ENCODE results near the gene PHLDA1. TPM values are rescaled to one million over a fixed set of nuclear protein-coding genes. Genes with fewer than 3 reads are reported as not detected.

Gene PHLDA1
- total RNA-seq, 2 donors from 2014 or later = 8.8 to 11.8 TPM

DNA sequence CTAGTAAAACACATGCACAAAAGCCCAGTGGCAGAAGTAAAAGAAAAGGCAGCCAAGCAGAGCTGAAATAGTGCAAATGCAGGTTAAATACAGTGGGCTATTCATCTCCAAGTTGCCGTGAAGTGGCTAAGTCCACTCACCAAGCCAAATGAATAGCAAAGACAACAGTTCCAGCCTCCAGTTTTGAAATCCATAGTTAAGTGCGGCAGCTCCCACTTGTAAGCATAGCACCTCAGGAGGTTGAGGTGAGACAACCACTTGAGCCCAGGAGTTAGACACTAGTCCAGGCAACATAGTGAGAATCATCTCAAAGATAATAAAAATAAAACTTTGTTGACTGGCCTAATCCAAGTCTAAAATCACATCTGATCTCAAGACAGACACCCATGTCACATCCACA, 9.8 kb upstream of the PHLDA1 start:
- no peaks in the 10 kb centered on the region for H3K9me3 ChIP-seq
- no peaks in the 10 kb centered on the region for H3K36me3 ChIP-seq
- no peak overlapping the region for H3K4me3 ChIP-seq
- no peak for TF ChIP-seq POLR2AphosphoS5 (IDR thresholded peaks at IDR 0.05)
- no peak for TF ChIP-seq POLR2A (IDR thresholded peaks at IDR 0.05)
- TF ChIP-seq, protein P1, sequence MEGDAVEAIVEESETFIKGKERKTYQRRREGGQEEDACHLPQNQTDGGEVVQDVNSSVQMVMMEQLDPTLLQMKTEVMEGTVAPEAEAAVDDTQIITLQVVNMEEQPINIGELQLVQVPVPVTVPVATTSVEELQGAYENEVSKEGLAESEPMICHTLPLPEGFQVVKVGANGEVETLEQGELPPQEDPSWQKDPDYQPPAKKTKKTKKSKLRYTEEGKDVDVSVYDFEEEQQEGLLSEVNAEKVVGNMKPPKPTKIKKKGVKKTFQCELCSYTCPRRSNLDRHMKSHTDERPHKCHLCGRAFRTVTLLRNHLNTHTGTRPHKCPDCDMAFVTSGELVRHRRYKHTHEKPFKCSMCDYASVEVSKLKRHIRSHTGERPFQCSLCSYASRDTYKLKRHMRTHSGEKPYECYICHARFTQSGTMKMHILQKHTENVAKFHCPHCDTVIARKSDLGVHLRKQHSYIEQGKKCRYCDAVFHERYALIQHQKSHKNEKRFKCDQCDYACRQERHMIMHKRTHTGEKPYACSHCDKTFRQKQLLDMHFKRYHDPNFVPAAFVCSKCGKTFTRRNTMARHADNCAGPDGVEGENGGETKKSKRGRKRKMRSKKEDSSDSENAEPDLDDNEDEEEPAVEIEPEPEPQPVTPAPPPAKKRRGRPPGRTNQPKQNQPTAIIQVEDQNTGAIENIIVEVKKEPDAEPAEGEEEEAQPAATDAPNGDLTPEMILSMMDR (IDR thresholded peaks at IDR 0.05) = no peak
- intact Hi-C loops (cut with DNase I) = no loop called here
- WGBS = 78% methylated on average over 2 of the region's 2 CpGs
- no peaks in the 10 kb centered on the region for H3K4me1 ChIP-seq (replicated peaks)
- no peak for DNase-seq (ENCODE audit: low spot score)
- no peak overlapping the region for H3K27ac ChIP-seq
- no peaks in the 10 kb centered on the region for H3K27me3 ChIP-seq (replicated peaks; ENCODE audit: insufficient read depth)

DNA sequence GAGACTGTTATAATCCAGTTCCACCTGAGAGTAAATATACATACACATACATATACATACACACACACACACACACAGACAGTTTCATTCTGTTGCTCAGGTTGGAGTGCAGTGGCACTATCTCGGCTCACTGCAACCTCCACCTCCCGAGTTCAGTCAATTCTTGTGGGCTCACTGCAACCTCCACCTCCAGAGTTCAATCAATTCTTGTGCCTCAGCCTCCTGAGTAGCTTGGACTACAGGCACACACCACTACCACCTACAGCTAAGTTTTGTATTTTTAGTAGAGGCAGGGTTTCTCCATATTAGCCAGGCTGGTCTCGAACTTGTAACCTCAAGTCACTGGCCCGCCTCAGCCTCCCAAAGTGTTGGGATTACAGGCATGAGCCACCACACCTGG, 8.9 kb upstream of the PHLDA1 start:
- no peak overlapping the region for H3K4me3 ChIP-seq
- DNase-seq (ENCODE audit: low spot score) = no peak
- intact Hi-C loops (cut with DNase I) = no loop called here
- no peak for TF ChIP-seq POLR2A (IDR thresholded peaks at IDR 0.05)
- TF ChIP-seq, protein P1 (IDR thresholded peaks at IDR 0.05) = no peak
- TF ChIP-seq POLR2AphosphoS5 (IDR thresholded peaks at IDR 0.05) = no peak
- H3K9me3 ChIP-seq = no peaks in the 10 kb centered on the region
- H3K27ac ChIP-seq = no peak overlapping the region
- no peaks in the 10 kb centered on the region for H3K27me3 ChIP-seq (replicated peaks; ENCODE audit: insufficient read depth)
- H3K4me1 ChIP-seq (replicated peaks) = no peaks in the 10 kb centered on the region
- WGBS = 87% methylated on average over 4 of the region's 4 CpGs
- H3K36me3 ChIP-seq = no peaks in the 10 kb centered on the region

DNA sequence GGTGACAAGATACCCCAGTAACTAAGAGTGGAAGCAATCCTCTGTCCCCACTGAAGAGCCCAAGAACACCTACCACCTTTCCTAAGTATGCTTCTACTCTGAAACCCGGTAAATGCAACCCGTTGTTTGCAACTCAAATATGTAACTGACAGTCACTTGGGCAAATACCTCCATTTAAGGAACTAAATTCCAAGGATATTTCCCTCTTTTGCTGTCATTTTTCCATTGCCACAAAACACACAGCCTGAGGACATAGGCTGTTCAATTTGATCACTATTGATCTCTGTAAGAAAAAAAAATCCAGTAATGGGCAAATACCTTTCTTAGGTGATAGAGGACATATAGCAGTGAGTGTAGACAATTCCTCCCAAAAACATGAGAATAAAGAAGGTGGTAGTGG, 6.6 kb upstream of the PHLDA1 start:
- Histone ChIP-seq H3K27ac (no peak overlapping the region), H3K9me3 (no peaks in the 10 kb centered on the region), H3K36me3 (no peaks in the 10 kb centered on the region), H3K4me1 (replicated peaks) (no peaks in the 10 kb centered on the region), H3K4me3 (no peak overlapping the region), H3K27me3 (replicated peaks; ENCODE audit: insufficient read depth) (no peaks in the 10 kb centered on the region)
- TF ChIP-seq POLR2AphosphoS5 (IDR thresholded peaks at IDR 0.05) = no peak
- TF ChIP-seq, protein P1 (IDR thresholded peaks at IDR 0.05) = no peak
- no peak for TF ChIP-seq POLR2A (IDR thresholded peaks at IDR 0.05)
- DNase-seq (ENCODE audit: low spot score) = no peak
- 39% methylated on average over 2 of the region's 2 CpGs for WGBS
- intact Hi-C loops (cut with DNase I) = loop anchor here (5.0 to 10.0 kb wide), 3 partner anchors 313 to 517 kb away; partner anchors contain the start of gene OSBPL8

DNA sequence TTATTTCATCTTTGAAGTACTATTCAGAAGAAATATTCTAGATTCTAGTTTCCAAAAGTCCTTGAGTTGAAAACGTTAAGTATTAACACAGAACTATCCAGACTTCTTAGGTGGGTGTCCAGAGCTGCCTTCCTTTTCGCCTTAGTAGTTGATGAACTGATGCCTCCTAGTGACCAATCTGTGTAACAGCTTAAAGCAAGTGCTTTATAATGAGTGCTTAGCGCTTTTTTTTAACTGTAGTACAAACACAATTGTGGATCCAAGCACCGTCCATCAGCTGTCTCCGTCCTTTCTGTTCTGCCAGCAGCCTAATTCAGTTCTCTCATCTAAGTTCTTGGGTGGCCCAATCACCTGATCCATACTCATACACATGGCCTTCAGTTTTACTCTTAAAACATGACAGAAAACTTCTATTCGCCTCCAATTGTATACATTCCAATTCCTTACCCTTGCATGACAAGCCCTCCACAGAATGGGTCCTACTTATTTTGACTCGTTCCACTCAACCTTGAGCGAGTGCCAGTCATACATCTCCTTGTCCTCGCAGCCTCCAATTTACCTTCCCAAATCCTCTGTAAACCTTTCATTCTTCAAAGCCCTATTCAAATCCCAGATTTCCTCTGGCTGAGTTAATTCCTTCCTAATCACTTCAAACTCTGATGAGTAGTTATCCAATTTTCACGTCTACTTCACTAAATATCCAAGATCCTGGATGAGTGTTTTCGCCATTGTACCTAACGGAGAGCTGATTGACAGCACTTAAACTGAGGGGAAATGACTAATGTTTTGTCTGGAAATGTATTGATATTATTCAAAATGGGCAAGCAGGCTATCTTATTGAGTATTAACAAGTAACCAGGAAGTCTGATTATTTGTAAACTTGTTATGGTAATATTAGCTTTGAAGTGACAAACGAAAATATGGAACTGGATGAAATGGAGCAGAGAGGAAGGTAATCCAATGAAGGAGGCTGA, 5.8 kb upstream of the PHLDA1 start:
- Histone ChIP-seq H3K4me1 (replicated peaks) (no peaks in the 10 kb centered on the region), H3K27me3 (replicated peaks; ENCODE audit: insufficient read depth) (no peaks in the 10 kb centered on the region), H3K27ac (no peak overlapping the region), H3K36me3 (no peaks in the 10 kb centered on the region), H3K9me3 (no peaks in the 10 kb centered on the region), H3K4me3 (no peak overlapping the region)
- TF ChIP-seq POLR2AphosphoS5 (IDR thresholded peaks at IDR 0.05) (peak; percentile 37), POLR2A (IDR thresholded peaks at IDR 0.05) (no peak)
- TF ChIP-seq, protein P1 (IDR thresholded peaks at IDR 0.05) = peak; percentile 29 to 86 (median 77)
- DNase-seq (ENCODE audit: low spot score) = peak; percentile 42
- WGBS = 33% methylated on average over 13 of the region's 13 CpGs
- intact Hi-C loops (cut with DNase I) = loop anchor here (5.0 to 10.0 kb wide), 3 partner anchors 313 to 517 kb away; partner anchors contain the start of gene OSBPL8

Measured in prostate gland (tissue), 2 donors.